Gastrocnemius medialis (tissue), 4 donors: ENCODE measurements around the gene APOL2.
"Not testable (repeated sequence)": the region's sequence is repeated elsewhere in the genome, so short reads cannot be mapped to it uniquely, and the experiment has no call there.

Experiments used
- POLR2A ChIP-seq, 2 donors: fragments of 450-650 bp; IDR thresholded peaks; one replicate each; pipeline ENCODE4 v1.6.1; 2017; ENCODE audit warnings: antibody characterized with exemption in 2 of 2, mild to moderate bottlenecking in 2 of 2, moderate library complexity in 2 of 2
- TF ChIP-seq, protein P1 (sequence below), 5 experiments: fragments of 450-650 bp in 3 of 5; fragments of 200-600 bp in 2 of 5; sonication (generic) in 2 of 5; IDR thresholded peaks in 4 of 5; conservative IDR thresholded peaks in 1 of 5; 1 replicate in 4 of 5; 2 replicates in 1 of 5; pipeline ENCODE4 v1.5.1; 2016 to 2019; ENCODE audit warnings: antibody characterized with exemption in 5 of 5, mild to moderate bottlenecking in 3 of 5, moderate library complexity in 3 of 5

DNA sequence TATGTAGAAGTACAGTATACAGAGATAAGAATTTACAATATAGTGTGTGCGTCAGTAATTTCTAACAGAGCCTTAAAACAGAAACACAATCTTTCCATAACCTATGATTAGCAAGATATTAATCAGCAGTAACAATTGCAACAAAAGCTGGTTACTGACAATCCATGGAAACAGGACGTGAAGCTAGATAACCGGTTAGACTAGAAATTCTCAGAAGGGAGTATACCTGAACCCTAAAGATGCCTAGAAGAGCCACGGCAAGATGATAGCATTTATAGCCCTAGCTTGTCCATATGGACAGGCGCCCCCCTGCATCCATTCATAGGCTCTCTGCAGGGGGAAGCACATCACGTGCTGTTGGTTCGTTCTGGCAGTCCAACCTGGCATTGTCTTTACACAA is 35.9 kb downstream of the APOL2 start:
- TF ChIP-seq, protein P1, sequence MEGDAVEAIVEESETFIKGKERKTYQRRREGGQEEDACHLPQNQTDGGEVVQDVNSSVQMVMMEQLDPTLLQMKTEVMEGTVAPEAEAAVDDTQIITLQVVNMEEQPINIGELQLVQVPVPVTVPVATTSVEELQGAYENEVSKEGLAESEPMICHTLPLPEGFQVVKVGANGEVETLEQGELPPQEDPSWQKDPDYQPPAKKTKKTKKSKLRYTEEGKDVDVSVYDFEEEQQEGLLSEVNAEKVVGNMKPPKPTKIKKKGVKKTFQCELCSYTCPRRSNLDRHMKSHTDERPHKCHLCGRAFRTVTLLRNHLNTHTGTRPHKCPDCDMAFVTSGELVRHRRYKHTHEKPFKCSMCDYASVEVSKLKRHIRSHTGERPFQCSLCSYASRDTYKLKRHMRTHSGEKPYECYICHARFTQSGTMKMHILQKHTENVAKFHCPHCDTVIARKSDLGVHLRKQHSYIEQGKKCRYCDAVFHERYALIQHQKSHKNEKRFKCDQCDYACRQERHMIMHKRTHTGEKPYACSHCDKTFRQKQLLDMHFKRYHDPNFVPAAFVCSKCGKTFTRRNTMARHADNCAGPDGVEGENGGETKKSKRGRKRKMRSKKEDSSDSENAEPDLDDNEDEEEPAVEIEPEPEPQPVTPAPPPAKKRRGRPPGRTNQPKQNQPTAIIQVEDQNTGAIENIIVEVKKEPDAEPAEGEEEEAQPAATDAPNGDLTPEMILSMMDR (IDR thresholded peaks at IDR 0.05 in 4 of 5, conservative IDR thresholded peaks at IDR 0.05 in 1 of 5), result not testable (repeated sequence)
- not testable (repeated sequence) for TF ChIP-seq POLR2A (IDR thresholded peaks at IDR 0.05)
